Stimulated activated CD8-positive, alpha-beta memory T cell treated with anti-CD3 and anti-CD28 coated beads, Interleukin-4, amount 100 ng/mL, for 24 hours (primary cell): Measurements from ENCODE around the gene SETD2.
"Not testable (repeated sequence)": the region's sequence is repeated elsewhere in the genome, so short reads cannot be mapped to it uniquely, and the experiment has no call there.

Source experiments
- DNase-seq: peaks from one replicate; pipeline ENCODE4 v3.0.0-alpha.2; 2020; ENCODE audit warnings: low read depth

Gene SETD2, protein sequence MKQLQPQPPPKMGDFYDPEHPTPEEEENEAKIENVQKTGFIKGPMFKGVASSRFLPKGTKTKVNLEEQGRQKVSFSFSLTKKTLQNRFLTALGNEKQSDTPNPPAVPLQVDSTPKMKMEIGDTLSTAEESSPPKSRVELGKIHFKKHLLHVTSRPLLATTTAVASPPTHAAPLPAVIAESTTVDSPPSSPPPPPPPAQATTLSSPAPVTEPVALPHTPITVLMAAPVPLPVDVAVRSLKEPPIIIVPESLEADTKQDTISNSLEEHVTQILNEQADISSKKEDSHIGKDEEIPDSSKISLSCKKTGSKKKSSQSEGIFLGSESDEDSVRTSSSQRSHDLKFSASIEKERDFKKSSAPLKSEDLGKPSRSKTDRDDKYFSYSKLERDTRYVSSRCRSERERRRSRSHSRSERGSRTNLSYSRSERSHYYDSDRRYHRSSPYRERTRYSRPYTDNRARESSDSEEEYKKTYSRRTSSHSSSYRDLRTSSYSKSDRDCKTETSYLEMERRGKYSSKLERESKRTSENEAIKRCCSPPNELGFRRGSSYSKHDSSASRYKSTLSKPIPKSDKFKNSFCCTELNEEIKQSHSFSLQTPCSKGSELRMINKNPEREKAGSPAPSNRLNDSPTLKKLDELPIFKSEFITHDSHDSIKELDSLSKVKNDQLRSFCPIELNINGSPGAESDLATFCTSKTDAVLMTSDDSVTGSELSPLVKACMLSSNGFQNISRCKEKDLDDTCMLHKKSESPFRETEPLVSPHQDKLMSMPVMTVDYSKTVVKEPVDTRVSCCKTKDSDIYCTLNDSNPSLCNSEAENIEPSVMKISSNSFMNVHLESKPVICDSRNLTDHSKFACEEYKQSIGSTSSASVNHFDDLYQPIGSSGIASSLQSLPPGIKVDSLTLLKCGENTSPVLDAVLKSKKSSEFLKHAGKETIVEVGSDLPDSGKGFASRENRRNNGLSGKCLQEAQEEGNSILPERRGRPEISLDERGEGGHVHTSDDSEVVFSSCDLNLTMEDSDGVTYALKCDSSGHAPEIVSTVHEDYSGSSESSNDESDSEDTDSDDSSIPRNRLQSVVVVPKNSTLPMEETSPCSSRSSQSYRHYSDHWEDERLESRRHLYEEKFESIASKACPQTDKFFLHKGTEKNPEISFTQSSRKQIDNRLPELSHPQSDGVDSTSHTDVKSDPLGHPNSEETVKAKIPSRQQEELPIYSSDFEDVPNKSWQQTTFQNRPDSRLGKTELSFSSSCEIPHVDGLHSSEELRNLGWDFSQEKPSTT (N-terminal part only)

DNA sequence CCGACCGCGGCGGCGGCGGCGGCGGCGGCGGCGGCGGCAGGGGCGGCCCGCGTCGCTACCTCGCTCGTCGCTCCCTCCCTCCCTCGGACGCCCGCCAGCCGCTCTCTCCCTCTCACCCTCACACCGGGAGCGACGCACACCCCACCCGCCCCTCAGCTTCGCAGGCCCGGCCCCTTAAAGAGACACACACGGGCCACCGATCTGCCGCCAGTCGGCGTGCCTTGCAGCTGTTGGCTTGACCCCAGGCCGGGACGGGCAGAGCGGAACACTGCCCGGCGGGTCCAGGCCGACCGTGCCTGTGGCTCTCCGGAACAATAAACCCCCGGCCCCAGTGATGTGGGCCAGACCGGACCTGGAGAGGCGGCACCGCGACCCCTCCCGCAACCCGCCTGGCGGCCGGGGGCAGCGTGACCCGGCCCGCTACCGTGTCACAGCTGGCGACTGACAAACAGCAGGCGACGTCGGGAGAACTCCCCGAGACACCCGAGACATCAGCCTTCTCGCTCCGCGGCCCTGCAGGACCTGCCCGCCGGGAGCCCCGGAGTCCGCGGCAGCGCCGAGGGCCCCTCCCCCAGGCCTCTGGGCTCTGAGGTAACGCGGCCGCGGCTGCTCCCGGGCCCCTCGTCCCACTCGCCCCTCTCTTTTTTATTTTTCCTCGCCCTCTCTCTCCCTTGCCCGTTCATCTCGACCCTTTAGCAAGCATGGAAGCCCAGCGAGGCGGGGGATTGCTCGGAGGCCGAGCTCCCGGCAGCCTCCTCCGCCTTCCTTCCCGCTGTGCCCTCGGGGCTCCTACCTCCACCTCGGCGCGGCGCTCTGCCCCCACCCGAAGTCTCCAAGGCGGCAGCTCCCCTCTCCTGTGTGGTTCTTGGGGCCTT, at the start of gene SETD2:
SETD2 (minus strand) TSS at position 107 of the 875 bp plus-strand sequence. CDS start 189 bp downstream, outside the sequence.
- DNase-seq: peak; percentile 78

DNA sequence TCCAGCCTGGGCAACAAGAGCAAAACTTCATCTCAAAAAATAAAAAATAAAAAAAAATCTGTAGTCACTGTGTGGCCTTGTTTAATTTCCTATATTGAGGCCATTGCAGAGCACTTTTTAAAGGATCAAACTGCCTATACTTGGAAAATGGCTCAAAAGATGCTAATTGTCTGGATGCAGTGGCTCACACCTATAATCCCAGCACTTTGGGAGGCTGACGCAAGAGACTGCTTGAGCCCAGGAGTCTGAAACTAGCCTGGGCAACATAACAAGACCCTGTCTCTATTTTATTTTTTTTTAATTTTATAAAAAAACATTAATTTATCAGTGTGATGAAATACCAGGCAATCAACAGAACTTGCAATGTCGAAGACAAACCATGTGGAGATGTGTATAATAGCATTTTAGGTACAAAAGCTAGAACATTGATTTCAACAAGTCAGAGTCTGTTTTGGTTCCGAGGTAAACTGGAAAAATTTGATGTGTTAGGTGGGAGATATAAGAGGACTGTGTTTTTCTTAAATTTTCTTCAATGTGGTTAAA, 47.0 kb upstream of the SETD2 start:
- no peak for DNase-seq

DNA sequence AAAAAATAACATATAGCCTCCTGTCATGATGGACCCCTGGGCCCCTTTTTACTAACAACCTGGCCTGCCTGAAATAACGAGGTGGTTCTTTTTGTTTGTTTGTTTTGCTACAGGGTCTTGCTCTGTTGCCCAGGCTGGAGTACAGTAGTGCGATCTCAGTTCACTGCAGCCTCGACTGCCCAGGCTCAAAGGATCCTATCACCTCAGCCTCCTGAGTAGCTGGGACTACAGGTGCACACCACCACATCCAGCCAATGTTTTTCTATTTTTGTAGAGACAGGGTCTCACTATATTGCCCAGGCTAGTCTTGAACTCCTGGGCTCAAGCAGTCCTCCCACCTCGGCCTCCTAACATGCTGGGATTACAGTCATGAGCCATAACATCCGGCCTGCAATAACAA, 42.1 kb upstream of the SETD2 start:
- DNase-seq: not testable (repeated sequence)

DNA sequence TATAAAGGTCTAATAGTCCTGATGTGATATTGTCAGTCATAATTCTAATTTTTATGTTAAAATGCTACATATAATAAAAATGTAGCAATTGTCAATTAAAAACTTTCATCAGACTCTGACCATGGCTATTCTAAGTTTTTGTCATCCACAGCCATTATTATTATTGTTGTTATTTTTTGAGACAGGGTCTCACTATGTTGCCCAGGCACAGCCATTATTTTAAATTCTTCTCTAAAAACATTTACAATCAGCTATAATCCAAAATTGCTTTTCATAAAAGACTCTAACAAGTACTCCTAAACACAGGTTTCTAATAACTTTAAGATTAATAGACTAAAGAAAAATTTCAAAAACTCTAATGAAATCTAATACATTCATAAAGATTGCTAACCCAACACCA, 41.0 kb upstream of the SETD2 start:
- DNase-seq: no peak

DNA sequence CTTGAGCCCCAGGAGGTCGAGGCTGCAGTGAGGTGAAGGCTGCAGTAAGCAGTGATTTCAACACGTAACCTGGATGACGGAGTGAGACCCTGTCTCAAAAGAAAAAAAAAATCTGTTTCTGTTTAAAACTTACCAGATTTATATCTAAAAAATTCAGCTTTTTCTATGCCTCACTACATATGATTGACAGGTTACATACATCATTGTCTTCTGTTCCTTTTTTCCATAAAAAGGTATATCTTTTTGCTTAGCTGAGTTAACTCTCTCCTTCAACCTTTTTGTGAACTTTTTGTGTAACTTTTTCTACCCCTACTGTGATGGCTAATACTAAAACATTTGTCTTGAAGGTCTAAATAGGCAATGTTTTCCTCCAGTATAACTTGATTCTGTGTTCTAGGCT, 38.6 kb upstream of the SETD2 start:
- DNase-seq: no peak

DNA sequence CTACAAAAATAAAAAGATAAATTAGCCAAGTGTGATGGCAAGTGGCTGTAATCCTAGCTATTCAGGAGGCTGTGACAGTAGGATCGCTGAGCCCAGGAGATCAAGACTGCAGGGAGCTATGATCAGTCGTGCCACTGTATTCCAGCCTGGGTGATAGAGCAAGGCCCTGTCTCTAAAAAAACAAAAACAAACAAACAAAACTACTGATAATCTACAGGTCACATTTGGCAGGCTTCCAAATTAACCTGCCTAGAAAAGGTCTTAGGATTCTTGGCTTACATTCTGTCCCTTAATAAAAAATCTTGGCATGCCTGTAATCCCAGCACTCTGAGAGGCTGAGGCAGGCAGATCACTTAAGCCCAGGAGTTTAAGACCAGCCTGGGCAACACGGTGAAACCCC, 33.4 kb upstream of the SETD2 start:
- DNase-seq: no peak

DNA sequence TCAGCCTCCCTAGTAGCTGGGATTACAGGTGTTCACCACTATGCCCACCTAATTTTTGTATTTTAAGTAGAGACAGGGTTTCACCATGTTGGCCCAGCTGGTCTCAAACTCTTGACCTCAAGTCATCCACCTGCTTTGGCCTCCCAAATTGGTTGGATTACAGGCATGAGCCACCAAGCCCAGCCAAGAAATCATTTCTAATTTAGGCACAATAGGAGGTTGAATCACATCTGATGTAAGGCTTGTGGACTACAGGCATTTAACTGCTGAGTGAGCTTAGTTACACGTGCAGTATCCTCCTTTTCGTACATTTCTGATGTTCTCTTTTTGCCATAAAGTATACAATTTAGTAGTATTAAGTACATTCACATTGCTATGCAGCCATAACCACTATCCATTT, 31.1 kb upstream of the SETD2 start:
- DNase-seq: no peak

DNA sequence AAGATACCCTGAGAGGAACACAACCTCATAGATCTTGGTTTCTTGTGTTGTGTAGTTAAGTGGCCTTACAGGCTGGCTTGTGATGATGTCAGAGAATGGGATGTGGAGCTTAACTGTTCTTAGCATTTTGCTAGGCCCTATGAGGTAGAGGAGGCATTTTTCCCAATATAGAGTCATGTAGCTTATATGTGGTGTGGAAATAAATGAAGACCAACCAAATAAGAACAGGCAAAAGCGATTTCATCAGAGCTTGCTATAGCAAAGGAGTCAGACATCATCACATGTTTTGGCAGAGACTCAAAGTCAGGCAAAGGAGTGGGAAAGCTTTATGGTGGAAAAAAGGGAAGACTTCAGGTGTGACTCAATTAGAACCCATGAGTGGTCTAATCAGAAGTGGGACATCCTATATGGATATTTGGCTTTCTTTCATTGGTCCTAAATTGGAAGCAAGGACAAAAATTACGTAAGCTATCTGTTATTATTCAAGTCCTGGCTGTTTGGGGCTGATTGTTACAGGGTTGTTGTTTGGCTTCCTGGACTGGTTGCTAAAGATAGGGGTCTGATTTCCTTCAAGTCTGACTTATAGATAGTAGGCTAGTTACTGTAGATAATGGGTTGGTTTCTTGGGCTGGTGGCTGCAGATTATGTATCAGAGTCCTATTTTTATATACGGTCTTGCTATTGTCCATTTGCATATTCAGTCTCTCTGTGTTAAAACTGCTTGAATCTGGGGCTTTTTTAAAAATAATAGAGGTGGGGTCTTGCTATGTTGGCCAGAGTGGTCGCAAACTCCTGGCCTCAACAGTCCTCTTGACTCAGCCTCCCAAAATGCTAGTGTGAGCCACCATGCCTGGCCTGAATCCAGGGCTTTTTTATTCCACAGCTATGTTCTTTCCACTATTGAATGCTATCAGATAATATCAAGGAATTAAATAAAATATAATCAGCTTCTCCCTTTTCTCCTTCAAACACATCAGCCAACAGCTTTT, 30.3 kb upstream of the SETD2 start:
- DNase-seq: no peak

DNA sequence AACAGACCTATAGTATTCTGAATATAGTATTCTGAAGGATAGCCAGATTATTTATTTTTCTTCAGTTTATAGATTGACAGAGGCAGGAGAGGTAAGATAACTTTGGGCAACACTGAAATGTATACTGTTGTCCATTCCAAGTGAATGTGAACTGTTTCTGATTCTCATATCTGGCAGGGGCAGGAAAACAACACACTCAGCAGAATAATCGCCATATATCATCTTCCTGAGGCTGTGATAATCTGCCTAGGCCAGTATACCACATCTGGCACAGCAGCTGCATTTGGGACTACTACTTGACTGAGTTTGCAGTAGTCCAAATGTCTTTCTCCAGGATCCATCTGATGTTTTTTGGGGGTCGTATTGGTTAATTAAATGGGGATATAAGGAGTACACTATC, 22.4 kb upstream of the SETD2 start:
- DNase-seq: no peak

DNA sequence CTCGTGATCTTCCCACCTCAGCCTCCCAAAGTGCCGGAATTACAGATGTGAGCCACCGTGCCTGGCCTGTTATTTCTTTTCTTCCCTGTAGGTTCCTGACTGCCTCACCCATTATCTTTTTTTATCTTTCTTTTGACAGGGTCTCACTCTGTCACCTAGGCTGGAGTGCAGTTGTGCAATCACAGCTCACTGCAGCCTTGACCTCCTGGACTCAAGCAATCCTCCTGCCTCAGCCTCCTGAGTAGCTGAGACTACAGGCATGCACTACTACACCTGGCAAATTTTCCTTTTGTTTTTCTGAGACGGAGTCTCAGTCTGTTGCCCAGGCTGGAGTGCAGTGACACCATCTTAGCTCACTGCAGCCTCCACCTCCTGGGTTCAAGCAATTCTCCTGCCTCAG, 17.8 kb upstream of the SETD2 start:
- not testable (repeated sequence) for DNase-seq

DNA sequence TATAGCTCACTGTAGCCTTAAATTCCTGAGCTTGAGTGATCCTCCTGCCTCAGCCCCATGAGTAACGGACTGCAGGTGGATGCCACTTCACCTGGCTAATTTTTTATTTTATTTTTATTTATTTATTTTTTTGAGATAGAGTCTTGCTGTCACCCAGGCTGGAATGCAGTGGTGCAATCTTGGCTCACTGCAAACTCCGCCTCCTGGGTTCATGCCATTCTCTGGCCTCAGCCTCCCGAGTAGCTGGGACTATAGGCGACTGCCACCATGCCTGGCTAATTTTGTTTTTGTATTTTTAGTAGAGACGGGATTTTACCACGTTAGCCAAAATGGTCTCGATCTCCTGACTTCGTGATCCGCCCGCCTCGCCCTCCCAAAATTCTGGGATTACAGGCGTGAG, 16.1 kb upstream of the SETD2 start:
- not testable (repeated sequence) for DNase-seq

DNA sequence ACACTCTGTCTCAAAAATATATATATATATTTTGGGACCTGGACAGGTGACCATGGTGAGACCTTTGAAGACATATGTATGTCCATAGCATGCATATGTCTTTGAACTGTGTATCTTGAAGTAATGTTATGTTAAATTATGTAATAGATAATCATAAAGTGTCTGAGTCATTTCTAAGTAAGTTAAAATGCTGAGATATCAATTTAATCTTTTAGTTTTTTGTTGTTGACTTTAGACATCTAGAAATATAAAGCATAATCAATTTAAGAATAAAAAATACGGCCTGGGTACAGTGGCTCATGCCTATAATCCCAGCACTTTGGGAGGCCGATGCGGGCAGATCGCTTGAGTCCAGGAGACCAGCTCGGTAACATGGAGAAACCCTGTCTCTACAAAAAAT, 12.7 kb upstream of the SETD2 start:
- DNase-seq: no peak

DNA sequence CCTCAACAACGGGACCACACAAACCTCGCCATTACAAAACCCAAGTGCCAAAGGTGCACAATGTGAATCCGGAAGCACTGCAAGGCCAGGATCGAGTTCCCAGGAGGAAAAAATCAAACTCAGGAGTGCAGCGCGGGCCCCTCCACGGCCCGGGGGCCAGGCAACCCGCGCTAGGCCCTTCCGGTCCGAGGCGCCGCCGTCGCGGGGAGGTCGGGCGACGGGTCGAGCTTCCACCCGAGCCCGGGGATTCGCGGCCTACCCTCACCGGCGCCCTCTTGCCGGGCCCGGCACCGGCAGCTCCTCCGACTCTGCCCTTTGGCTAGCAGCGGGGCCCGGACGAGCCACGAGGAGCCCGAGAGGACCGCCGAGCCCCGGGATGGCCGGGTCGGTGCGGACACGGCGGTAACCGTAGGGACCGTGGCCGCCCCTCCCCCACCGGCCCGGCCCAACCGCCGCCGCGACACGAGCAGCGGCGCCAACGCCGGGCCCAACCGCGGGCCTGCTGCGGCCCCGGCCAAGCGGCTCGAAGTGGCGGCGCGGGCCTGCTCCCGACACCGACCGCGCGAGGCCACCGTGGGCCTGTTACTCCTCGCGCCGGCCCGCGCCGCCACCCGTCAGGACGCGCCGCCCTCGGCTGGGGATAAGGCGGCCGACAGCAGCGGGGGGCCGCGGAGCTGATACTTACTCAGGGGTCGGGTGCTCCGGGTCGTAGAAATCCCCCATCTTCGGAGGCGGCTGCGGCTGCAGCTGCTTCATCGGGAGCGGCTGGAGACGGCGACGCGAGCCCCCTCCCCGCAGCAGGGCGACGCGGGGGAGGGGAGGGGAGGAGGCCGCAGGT, 525 bp downstream of the SETD2 start:
- DNase-seq: peak; percentile 34

DNA sequence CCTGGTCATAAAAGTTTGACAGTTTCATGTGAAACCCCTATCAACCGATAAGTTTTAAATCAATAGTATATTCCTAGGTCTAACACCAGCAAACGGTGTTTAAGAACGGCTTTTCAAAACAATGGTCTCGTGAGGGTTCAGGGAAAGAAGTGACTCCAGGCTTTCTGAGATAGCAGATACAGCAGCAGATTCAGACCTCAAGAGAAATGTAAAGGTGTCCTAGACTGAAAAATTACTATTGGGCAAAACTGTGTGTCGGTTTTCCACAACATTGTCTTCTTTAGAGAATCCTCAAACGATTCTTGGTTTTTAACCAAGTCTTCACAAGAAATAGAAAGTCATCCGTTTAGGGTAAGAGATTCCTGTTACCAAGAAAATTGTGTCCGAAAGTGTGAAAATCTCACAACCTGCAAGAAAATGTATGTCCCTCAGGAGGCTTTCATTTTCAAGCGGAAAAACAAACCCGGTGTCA, 1.2 kb downstream of the SETD2 start:
- DNase-seq: no peak

DNA sequence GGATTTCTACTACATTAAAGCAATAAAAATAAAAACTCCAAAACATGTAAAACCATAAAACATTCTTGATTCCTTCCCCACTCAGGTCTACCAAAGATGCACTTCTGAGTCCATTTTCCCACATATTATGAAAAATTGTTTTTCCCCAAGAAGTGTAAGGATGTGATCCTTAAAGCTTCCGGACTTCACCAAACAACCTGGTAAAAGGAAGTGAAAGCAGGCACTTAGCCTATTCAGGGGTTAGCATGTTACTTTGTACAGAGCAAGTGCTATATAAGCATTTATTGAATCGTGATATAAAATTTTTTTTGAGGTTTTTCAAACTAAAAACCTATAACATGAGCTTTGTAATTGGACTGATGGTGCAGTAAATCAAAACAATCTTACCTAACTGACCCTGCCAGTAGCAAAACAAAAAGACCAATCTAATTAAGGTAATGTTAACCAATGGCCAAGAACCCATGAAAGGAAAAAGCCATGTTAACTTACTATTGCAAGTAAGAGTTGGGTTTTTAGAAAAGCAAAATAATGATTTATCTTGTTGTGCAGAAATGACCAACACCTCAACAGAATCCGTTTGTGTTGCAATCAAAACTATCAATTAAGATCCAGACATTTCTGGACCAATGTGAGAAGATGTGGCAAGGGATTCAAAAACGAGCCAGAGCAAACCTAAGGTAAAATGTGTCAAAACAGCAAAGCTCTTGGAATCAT, 1.8 kb downstream of the SETD2 start:
- no peak for DNase-seq

DNA sequence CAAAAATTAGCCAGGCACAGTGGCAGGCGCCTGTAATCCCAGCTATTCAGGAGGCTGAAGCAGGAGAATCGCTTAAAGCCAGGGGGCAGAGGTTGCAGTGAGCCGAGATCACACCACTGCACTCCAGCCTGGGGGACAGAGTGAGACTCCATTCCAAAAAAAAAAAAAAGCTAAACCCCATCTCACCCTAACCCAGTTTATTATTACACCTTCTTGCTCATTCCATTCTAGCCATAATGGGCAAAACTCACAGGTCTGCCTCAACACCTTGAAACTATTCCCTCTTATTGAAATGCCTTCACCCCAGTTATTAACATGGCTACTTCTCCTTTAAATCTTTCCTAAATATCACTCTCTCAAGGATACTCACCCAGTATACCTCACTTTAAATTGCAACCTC, 4.1 kb downstream of the SETD2 start:
- no peak for DNase-seq

DNA sequence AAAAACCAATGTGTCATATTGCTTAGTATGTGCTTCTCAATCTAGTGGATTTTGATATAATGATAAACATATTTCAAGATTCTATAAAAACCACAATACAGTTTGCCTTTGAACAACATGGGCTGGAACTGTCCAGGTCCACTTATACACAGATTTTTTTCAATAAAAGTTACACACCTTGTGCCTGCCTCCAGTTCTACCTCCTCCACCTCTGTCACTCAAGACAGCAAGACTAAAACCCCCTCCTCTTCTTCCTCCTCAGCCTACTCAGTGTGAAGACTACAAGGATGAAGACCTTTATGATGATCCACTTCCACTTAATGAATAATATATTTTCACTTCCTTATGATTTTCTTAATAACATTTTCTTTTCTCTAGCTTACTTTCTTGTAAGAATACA, 5.7 kb downstream of the SETD2 start:
- DNase-seq: no peak

DNA sequence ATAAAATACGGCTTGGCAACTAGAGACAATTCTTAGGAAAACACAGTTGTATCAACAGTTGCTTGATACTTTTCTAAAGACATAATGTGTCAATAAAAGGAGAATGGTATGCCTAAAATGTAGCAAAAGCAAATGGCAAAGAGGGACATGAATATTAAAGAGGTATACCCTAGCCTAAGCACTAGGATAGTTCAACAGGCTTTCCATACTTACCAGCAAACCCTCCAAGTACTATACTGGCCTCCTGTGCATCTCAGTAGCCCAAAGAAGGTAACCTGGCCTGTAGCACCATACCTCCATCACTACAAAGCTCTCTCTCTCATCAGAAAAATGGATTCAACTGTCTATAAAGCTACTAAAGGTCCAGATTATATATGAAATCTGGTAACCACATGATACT, 7.5 kb downstream of the SETD2 start:
- no peak for DNase-seq
